GM21529 (cell line): ENCODE measurements around the gene FAM89B.
A peak's percentile ranks its signal among the peaks of the same experiment; 100 is the strongest.

Experiments used
- ATAC-seq: cut with Tn5 transposase; IDR thresholded peaks from one replicate; pipeline ENCODE4 v1.9.1; 2021; ENCODE audit not compliant: unreplicated experiment

Gene FAM89B

GRCh38 chr11:65588199-65589054 is 16.1 kb downstream of the FAM89B start:
- ATAC-seq, result peak; percentile 80

- ATAC-seq, result no peak
Measured at GRCh38 chr11:65589444-65590239, 17.3 kb downstream of the FAM89B start.

- no peak for ATAC-seq
Measured at GRCh38 chr11:65590240-65590738, 18.0 kb downstream of the FAM89B start.

DNA sequence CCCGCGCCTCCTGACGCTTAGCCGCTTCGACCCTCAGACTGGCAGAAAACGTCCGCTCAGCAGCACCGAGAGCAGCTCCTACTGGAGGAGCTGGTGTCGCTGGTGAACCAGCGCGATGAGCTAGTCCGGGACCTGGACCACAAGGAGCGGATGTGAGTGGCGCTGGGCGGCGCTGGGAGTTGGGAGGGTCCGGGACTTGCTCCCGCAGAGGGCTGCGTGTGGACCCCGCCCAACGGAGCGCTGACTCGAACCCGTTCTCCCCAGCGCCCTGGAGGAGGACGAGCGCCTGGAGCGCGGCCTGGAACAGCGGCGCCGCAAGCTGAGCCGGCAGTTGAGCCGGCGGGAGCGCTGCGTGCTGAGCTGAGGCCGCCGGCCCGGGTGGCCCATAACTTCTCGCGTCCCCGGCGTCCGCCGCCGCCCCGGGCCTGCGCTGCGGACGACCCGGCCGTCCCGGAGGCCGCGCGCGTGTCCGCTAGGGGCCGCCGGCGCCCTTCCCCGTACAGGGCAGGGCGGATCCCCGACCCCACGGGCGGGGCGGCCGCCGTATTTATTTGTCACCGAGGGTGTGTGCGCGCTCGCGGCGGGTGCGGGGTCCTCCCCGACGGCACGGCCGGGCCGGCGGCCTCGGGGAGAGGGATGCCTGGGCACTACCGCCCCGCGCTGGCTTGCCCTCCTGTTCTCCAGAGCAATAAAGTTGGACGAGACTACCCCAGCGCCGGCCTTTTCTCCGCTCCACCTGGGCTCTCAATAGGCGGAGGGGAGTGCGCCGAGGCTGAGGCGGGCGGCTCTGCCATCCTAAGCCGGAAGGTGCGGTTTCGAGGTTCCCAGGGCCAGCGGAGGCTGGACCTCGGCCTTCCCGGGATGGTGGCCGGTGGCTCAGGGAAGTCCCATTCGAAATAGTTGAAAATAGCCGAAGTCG is 19.9 kb downstream of the FAM89B start:
- no peak for ATAC-seq

DNA sequence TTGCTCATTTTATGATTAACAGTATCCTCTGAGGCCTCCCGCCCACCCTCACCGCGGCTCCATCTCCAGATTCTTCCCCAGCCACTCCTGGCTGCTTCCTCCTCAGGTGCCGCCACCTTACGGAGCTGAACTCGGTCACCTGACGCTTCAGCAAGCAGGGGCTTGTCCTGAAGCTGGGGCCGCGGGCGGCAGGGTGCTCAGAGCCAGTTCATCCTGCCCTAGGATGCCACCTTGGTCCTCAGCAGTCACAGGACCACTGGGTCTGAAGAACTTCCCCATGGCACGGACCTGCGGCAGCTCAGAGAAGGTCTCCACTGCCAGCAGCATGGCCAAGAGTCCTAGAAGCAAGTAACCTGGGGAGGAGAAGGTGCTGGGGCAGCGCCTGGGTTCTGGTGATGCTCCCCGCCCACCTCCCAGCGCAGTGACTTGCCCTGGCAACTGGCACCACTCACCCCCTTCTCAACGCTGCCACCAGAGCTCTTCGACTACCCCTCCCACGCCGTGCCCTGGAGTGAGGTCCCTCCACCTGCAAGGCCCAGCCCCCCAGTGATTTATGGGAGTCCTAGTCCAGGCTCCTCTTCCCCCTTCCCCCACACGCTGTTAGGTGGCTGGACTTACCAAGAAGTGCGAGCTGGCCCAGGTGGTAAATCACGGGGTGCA is 20.6 kb downstream of the FAM89B start:
- ATAC-seq, result no peak

GRCh38 chr11:65593518-65594414 is 21.4 kb downstream of the FAM89B start:
- ATAC-seq, result no peak

DNA sequence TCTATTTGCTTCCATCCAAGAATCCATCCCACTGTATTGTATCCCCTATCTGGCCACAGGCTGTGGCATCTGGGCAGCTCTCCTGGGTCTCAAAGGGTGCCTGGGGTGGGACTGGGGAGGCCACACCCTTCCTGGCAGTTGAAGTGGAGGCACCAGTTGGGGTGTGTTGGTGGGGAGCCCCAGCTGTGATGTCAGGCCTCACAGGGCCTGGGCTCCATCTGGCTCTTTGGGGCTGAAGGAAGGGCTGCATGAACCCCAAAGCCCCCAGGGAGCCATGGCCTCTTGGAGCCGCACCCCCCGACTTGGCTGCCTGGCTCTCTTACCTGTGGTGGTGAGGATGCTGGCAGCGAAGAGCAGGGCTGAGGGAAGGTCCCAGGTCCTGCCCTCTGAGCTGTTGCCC is 22.8 kb downstream of the FAM89B start:
- ATAC-seq, result no peak

DNA sequence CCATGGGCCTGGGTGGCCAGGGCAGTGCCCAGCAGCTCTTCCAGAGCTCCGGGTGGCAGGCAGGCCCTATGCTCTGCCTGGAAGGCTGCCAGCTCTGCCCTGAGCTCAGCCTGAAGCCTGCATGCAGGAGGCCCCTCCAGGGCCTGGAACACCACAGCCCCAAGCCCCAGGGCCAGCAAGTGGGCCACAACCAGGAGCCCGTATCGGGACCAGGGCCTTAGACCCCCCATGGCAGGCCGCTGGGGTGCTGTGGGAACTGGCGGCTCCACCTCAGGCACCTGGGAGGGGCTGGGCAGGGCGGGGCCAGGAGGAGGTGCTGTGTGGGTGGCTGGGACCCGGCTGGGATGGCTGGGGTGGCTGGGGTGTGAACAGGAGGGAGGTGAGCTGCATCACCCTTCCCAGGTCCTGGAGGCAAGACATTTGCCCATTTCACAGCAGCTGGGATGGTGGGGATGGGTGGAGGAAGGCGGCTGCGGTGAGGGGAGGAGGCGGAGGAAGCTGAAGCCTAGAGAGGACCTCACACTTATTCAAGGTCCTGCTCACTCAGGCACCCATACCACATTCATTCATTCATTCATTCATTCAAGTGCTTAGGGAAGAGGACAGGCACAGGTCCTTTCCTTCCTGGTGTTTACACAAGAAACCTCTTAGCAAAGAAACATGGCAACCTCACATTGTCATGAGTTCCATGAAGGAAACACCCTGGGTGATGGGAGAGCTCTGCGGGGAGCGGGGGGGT is 23.4 kb downstream of the FAM89B start, which contains the start of gene KCNK7:
TSS of gene KCNK7 (minus strand) at position 258 of the 739 bp plus-strand sequence. CDS start at position 230, 28 bp downstream.
- no peak for ATAC-seq

DNA sequence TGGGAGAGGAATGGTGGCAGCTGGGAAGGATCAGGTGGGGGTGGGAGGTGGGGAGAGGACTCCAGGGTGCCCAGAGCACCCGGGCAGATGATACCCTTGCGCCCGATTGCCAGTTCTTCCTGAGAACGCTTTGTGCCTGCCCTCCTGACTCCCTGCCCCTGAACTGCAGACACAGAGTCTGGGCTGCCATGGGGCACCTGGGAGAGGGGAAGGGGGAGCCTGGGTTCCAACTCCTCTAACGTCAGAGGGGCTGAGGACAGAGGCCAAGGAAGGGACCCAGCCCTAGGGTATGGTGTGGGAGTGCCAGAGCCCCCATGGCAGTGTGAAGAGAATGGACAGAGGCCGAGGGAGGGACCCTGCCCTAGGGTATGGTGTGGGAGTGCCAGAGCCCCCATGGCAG is 24.2 kb downstream of the FAM89B start:
- ATAC-seq, result no peak

DNA sequence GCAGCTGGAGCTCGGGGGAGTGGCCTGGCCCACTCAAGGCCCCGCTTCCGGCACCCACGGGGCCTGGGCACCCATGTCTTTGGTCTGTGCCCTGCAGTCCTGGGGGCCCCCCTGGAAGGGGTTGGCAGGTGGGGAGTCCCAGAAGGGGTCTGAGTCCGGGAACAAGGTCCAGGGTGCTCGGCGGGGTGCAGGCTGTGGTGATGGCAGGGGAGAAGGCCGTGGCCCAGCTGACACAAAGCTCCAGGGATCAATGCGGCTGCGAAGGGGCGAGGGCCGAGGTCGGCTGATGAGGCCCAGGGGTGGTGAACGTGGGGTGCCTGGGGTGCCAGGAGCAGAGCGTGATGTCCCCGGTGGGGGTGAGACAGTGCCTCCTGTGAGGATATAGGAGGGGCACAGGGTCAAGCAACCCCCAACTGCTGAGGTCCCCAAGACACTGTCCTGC is 25.9 kb downstream of the FAM89B start:
- no peak for ATAC-seq

- no peak for ATAC-seq
Measured at GRCh38 chr11:65599216-65599954, 27.0 kb downstream of the FAM89B start.

GRCh38 chr11:65599955-65600246 is 27.6 kb downstream of the FAM89B start:
- no peak for ATAC-seq

GRCh38 chr11:65604258-65604657 is 31.9 kb downstream of the FAM89B start:
- no peak for ATAC-seq

- ATAC-seq, result no peak
Measured at GRCh38 chr11:65606876-65607613, 34.7 kb downstream of the FAM89B start.

DNA sequence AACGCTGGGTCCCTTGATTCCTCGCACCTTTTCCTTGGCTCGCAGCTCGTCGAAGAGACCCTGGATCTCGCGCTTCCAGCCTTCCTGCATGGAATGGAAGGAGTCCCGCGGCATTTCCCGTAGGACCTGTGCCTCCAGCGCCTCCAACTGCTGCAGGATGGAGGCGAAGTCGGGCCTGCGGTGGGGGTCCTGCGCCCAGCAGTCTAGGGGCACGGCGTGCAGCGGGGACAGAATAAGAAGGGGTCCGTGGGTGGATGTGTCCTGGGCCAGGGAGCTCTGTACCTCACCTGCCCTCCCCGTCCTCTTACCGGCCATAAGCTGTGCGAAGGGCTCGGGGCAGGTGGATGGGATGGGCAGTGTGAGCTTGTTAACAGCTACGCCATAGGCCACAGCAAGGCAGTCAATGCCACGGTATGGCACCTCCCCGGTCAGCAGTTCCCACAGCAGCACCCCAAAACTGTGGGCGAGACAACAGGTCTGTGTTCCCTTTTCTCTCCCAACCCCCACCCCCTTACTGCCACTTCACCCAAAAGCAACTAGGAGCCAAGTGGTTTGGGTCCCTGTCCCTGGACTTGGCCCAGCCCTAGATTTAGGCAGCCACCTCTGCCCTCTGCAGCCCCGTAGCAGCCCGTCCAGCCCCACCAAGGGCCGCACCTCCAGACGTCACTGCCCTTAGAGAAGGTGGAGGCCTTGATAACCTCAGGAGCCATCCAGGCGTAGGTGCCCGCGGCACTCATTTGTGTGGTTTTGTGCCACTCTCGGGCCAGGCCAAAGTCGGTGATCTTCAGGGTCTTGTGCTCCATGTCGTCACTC is 35.5 kb downstream of the FAM89B start:
- no peak for ATAC-seq

- no peak for ATAC-seq
Measured at GRCh38 chr11:65609229-65609628, 36.9 kb downstream of the FAM89B start.
